ENCODE results near the gene PLPP4.

- TF ChIP-seq CTCF (IDR thresholded peaks at IDR 0.05) (no peak), POLR2A (IDR thresholded peaks at IDR 0.05) (no peak)
Measured at GRCh38 chr10:120582753-120583152, 125.7 kb downstream of the PLPP4 start.
